ENCODE results near the gene PRM3.

DNA sequence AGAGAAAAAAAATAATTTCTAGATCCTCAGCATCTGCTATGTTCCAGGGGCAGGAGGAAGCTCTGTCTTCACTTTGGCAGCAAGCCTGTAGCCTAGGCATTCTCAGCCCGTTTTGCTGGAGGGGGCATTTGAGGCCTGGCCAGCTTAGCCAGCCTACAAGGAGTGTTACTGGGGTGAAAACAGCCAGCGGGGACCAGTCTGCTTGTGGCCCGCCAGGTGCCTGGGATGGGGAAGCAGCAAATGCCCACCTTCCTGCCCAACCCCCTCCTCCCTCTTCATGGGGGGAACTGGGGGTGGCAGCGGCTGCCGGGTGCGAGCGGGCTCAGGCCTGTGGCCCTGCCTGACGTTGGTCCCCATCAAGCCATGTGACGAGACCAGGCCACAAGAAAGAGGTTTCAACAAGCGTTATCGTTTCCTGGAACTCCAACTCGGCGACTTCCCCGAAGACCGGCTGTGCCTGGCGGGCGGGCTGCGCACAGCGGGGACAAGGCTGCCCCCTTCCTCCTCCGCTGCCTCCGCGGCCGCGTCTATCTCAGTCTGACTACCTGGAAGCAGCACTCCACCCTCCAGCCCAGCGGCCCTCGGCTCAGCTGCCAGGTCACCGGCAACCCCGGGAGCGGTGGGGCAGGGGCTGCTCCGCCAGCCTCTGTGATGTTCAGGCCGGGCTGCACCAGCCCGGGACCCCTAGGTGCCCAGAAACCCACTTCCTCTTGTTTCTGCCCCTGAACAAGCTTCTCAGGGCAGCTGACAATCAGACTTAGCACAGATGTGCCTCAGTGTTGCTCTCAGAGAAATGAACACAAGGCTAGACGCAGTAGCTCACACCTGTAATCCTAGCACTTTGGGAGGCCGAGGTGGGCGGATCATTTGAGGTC is 40.3 kb downstream of the PRM3 start:
- TF ChIP-seq, protein P1, sequence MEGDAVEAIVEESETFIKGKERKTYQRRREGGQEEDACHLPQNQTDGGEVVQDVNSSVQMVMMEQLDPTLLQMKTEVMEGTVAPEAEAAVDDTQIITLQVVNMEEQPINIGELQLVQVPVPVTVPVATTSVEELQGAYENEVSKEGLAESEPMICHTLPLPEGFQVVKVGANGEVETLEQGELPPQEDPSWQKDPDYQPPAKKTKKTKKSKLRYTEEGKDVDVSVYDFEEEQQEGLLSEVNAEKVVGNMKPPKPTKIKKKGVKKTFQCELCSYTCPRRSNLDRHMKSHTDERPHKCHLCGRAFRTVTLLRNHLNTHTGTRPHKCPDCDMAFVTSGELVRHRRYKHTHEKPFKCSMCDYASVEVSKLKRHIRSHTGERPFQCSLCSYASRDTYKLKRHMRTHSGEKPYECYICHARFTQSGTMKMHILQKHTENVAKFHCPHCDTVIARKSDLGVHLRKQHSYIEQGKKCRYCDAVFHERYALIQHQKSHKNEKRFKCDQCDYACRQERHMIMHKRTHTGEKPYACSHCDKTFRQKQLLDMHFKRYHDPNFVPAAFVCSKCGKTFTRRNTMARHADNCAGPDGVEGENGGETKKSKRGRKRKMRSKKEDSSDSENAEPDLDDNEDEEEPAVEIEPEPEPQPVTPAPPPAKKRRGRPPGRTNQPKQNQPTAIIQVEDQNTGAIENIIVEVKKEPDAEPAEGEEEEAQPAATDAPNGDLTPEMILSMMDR (IDR thresholded peaks at IDR 0.05): no peak
- no peak for TF ChIP-seq POLR2A (IDR thresholded peaks at IDR 0.05)

Data from suprapubic skin (tissue), 3 donors.